GM12874 (cell line): ENCODE data around the gene CNNM4.

Experiments used
- CTCF ChIP-seq: IDR thresholded peaks from 2 replicates; pipeline ENCODE4 v1.5.1; 2011; ENCODE audit warnings: low read depth, mild to moderate bottlenecking, control low read depth, low read length, moderate library complexity; ENCODE audit not compliant: insufficient read depth

The CNNM4 gene

DNA sequence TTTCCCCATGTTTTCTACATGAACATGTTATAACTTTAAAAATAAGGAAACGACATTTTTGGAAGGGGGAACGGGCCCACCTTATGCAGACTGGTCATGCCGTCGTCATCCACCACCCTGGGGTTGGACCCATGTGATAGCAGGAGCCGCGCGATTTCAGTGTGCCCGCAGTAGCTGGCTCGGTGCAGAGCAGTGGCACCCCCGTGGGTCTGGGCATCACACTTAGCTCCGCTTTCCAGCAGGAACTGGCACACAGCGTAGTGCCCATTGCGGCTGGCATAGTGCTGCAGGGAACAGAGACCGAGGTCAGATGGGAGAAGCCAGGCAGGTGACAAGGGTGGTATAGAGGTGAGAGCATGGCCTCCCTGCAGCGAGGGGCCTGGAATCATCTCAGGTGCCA, 92.6 kb downstream of the CNNM4 start:
- no peak for TF ChIP-seq CTCF

- TF ChIP-seq CTCF = no peak
Observed at GRCh38 chr2:96856776-96857666, 96.3 kb downstream of the CNNM4 start.

- TF ChIP-seq CTCF = peak; percentile 93
Observed at GRCh38 chr2:96857667-96858372, 97.1 kb downstream of the CNNM4 start, which contains the start of gene ANKRD39. Gene ANKRD39 (minus strand): TSS chr2:96858016. CDS start chr2:96857987, 29 bp downstream.

- TF ChIP-seq CTCF = no peak
Observed at GRCh38 chr2:96859099-96859649, 98.5 kb downstream of the CNNM4 start.

- TF ChIP-seq CTCF = no peak
Observed at GRCh38 chr2:96859681-96860064, 99.0 kb downstream of the CNNM4 start.

DNA sequence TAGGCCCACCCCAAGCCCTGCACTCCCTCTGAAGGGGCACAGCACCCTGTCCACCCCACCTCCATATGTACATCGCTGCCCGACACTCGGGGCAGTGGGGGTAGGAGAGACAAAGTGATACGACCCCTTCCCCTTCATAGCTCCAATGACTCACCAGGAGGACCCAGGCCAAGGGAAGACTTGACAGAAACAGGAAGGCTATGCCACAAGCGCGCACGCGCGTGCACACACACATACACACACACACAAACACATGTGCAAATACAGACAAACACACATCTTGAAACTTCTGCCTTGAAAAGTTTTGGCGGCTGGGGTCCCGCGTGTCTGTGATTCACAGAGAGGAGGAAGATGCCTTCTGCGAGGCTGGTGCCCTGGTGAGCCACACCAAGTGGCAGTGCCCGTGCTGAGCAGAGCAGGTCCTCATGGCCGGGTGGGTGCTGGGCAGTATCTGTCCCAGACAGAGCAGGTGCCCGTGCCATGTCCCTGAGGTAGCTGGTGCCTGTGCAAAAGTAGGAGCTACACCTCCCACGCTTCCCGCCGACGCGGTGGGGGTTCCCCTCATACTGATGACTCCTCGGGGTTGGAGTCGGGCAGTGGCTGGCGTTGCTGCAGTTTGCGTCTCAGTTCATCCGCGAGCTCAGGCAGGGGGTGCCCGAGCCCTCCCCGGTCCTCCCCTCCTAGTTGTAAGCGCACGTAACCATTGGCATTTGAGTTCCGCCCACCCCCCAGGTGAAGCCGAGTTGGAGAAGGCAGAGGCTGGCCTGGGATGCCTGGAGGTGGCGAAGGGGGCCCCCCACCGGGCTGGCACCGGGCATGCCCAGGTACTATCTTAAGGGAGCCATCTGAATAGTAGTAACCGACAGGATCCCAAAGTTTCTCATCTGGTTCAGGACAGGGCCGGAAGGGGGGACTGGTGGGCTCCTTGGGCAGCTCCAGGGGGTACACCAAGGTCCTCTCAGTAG, 99.6 kb downstream of the CNNM4 start:
- TF ChIP-seq CTCF = no peak
